ENCODE results near the gene ZBTB39. TPM values are rescaled to one million over a fixed set of nuclear protein-coding genes. Genes with fewer than 3 reads are reported as not detected.

The ZBTB39 gene
- total RNA-seq, 4 donors from 2014 or later: 6.6 to 12.1 (median 10.1) TPM

- no peak for DNase-seq (ENCODE audit: low spot score in 2 of 2)
- Histone ChIP-seq H3K4me1 (peaks cover 27% of the 10 kb centered on the region), H3K27ac (no peak overlapping the region), H3K36me3 (peaks cover 47% of the 10 kb centered on the region), H3K27me3 (no peaks in the 10 kb centered on the region), H3K9me3 (no peaks in the 10 kb centered on the region), H3K4me3 (peak overlapping the region; percentile 87)
- WGBS: 86% methylated on average over 6 of the region's 6 CpGs
- TF ChIP-seq EP300 (IDR thresholded peaks at IDR 0.05) (no peak), CTCF (IDR thresholded peaks at IDR 0.05) (no peak)
Measured at GRCh38 chr12:57004651-57005050, 1.7 kb downstream of the ZBTB39 start.

- Histone ChIP-seq H3K4me3 (no peak overlapping the region), H3K27ac (no peak overlapping the region), H3K9me3 (no peaks in the 10 kb centered on the region), H3K4me1 (peaks cover 27% of the 10 kb centered on the region), H3K27me3 (no peaks in the 10 kb centered on the region), H3K36me3 (peaks cover 50% of the 10 kb centered on the region)
- TF ChIP-seq POLR2A (IDR thresholded peaks at IDR 0.05) (no peak), EP300 (IDR thresholded peaks at IDR 0.05) (no peak)
- DNase-seq (ENCODE audit: low spot score in 2 of 2): no peak
- WGBS: 96% methylated on average over 13 of the region's 13 CpGs
Measured at GRCh38 chr12:57003395-57003794, 3.0 kb downstream of the ZBTB39 start.

GRCh38 chr12:57001448-57001906, 4.9 kb downstream of the ZBTB39 start:
- Histone ChIP-seq H3K36me3 (peaks cover 53% of the 10 kb centered on the region), H3K4me3 (no peak overlapping the region), H3K4me1 (peaks cover 22% of the 10 kb centered on the region), H3K27ac (no peak overlapping the region), H3K9me3 (no peaks in the 10 kb centered on the region), H3K27me3 (no peaks in the 10 kb centered on the region)
- peak; percentile 14 to 70 for TF ChIP-seq CTCF (IDR thresholded peaks at IDR 0.05)
- no peak for TF ChIP-seq EP300 (IDR thresholded peaks at IDR 0.05)
- TF ChIP-seq POLR2AphosphoS5 (IDR thresholded peaks at IDR 0.05): no peak
- no peak for TF ChIP-seq POLR2A (IDR thresholded peaks at IDR 0.05)
- peak in 1 of 2 donors; percentile 78 for DNase-seq (ENCODE audit: low spot score in 2 of 2)
- 52% methylated on average over 7 of the region's 13 CpGs for WGBS

- Histone ChIP-seq H3K27ac (no peak overlapping the region), H3K36me3 (peaks cover 53% of the 10 kb centered on the region), H3K27me3 (no peaks in the 10 kb centered on the region), H3K4me1 (peaks cover 18% of the 10 kb centered on the region), H3K4me3 (no peak overlapping the region), H3K9me3 (no peaks in the 10 kb centered on the region)
- 65% methylated on average over 1 of the region's 1 CpG for WGBS
- no peak for DNase-seq (ENCODE audit: low spot score in 2 of 2)
- TF ChIP-seq POLR2AphosphoS5 (IDR thresholded peaks at IDR 0.05) (no peak), CTCF (IDR thresholded peaks at IDR 0.05) (no peak), POLR2A (IDR thresholded peaks at IDR 0.05) (no peak), EP300 (IDR thresholded peaks at IDR 0.05) (no peak)
Measured at GRCh38 chr12:57000393-57000792, 6.0 kb downstream of the ZBTB39 start.

GRCh38 chr12:56999456-56999855, 6.9 kb downstream of the ZBTB39 start:
- no peak overlapping the region for H3K27ac ChIP-seq
- 92% methylated on average over 4 of the region's 4 CpGs for WGBS
- peaks cover 50% of the 10 kb centered on the region for H3K36me3 ChIP-seq
- no peaks in the 10 kb centered on the region for H3K9me3 ChIP-seq
- no peak for TF ChIP-seq POLR2AphosphoS5 (IDR thresholded peaks at IDR 0.05)
- TF ChIP-seq EP300 (IDR thresholded peaks at IDR 0.05): no peak
- TF ChIP-seq CTCF (IDR thresholded peaks at IDR 0.05): no peak
- no peak for TF ChIP-seq POLR2A (IDR thresholded peaks at IDR 0.05)
- no peak for DNase-seq (ENCODE audit: low spot score in 2 of 2)
- peaks cover 9% of the 10 kb centered on the region for H3K4me1 ChIP-seq
- no peak overlapping the region for H3K4me3 ChIP-seq
- H3K27me3 ChIP-seq: no peaks in the 10 kb centered on the region

- Histone ChIP-seq H3K27me3 (no peaks in the 10 kb centered on the region), H3K36me3 (peaks cover 45% of the 10 kb centered on the region), H3K4me1 (peaks cover 9% of the 10 kb centered on the region), H3K4me3 (no peak overlapping the region), H3K27ac (no peak overlapping the region), H3K9me3 (no peaks in the 10 kb centered on the region)
- WGBS: 73% methylated on average over 4 of the region's 4 CpGs
- no peak for DNase-seq (ENCODE audit: low spot score in 2 of 2)
- TF ChIP-seq EP300 (IDR thresholded peaks at IDR 0.05): no peak
- TF ChIP-seq POLR2A (IDR thresholded peaks at IDR 0.05): no peak
- no peak for TF ChIP-seq POLR2AphosphoS5 (IDR thresholded peaks at IDR 0.05)
- TF ChIP-seq CTCF (IDR thresholded peaks at IDR 0.05): no peak
Measured at GRCh38 chr12:56998981-56999380, 7.4 kb downstream of the ZBTB39 start.

Data from suprapubic skin (tissue), 4 donors.